ENCODE results near the gene DUSP1.
"Not testable (repeated sequence)": the region's sequence is repeated elsewhere in the genome, so short reads cannot be mapped to it uniquely, and the experiment has no call there.

DNA sequence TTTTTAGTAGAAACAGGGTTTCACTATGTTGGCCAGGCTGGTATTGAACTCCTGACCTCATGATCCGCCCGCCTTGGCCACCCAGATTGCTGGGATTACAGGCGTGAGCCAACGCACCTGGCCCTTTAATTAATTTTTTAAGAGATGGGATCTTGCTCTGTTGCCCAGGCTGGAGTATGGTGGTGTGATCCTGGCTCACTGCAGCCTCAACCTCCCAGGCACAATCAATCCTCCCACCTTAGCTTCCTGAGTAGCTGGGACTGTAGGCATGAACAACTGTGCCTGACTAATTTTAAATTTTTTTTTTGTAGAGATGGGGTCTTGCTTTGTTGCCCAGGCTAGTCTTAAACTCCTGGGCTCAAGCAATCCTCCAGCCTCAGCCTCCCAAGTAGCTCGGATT, 12.3 kb upstream of the DUSP1 start:
- TF ChIP-seq, protein P1, sequence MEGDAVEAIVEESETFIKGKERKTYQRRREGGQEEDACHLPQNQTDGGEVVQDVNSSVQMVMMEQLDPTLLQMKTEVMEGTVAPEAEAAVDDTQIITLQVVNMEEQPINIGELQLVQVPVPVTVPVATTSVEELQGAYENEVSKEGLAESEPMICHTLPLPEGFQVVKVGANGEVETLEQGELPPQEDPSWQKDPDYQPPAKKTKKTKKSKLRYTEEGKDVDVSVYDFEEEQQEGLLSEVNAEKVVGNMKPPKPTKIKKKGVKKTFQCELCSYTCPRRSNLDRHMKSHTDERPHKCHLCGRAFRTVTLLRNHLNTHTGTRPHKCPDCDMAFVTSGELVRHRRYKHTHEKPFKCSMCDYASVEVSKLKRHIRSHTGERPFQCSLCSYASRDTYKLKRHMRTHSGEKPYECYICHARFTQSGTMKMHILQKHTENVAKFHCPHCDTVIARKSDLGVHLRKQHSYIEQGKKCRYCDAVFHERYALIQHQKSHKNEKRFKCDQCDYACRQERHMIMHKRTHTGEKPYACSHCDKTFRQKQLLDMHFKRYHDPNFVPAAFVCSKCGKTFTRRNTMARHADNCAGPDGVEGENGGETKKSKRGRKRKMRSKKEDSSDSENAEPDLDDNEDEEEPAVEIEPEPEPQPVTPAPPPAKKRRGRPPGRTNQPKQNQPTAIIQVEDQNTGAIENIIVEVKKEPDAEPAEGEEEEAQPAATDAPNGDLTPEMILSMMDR (conservative IDR thresholded peaks at IDR 0.05; ENCODE audit: low read depth, low read length): not testable (repeated sequence)
- not testable (repeated sequence) for TF ChIP-seq BHLHE40 (IDR thresholded peaks at IDR 0.05; ENCODE audit: low read depth, low read length); RCOR1 (IDR thresholded peaks at IDR 0.05; ENCODE audit: insufficient replicate concordance, low read length); MXI1 (IDR thresholded peaks at IDR 0.05; ENCODE audit: borderline replicate concordance, low read depth, low read length); POLR2A (IDR thresholded peaks at IDR 0.05; ENCODE audit: low read depth, low read length); MAZ (IDR thresholded peaks at IDR 0.05; ENCODE audit: borderline replicate concordance, low read depth, low read length); NFE2L2 (IDR thresholded peaks at IDR 0.05; ENCODE audit: low read depth, low read length); RFX5 (IDR thresholded peaks at IDR 0.05; ENCODE audit: low read depth, low read length)
